ENCODE results near the gene RBFOX1.

The RBFOX1 gene

DNA sequence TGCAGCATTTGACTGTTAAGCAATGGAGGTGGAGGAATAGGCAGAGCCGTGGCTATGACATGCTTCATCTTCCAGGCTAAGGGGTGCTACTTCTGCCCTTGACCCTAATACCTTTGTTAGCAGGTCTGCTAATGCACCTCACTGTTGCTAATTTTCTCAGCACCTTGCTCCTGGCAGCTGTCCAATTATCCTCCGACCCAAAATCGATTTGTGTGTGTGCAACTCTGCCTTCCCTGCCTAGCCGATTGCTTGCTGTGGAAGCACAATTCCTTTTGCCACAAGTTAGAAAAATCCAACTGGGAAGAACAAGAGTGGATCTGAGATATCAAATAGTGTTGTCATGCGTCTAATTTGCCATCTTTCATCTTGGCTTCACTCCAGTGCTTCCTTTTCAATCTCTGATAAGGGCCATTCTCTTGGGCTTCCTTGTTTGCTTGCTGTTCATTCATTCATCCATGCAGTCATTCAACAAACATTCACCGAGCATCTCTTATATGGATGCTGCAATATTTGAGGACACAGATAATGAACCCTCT lies 422.8 kb downstream of the RBFOX1 start:
- H3K36me3 ChIP-seq (ENCODE audit: control insufficient read depth in 2 of 2, insufficient read depth in 2 of 2, low read length in 2 of 2): no peaks in the 10 kb centered on the region
- H3K9ac ChIP-seq (ENCODE audit: low read length in 2 of 2): no peak overlapping the region
- H3K9me3 ChIP-seq (ENCODE audit: control insufficient read depth in 2 of 2, low read length in 2 of 2): peaks cover 0 to 2% of the 10 kb centered on the region in 2 donors

More for the DNA sequence above, 422.8 kb downstream of the RBFOX1 start:
- Histone ChIP-seq H3K4me1 (ENCODE audit: control insufficient read depth, insufficient read depth, low read length) (no peaks in the 10 kb centered on the region), H3K27me3 (ENCODE audit: control insufficient read depth in 1 of 2, insufficient read depth in 2 of 2, low read length in 2 of 2) (no peaks in the 10 kb centered on the region), H3K27ac (ENCODE audit: low read length) (no peak overlapping the region), H3K4me3 (ENCODE audit: low read length in 2 of 2) (no peak overlapping the region)
